GM12891 (cell line): ENCODE results near the gene ACP6.

Experiments used
- DNase-seq: peaks from one replicate; pipeline ENCODE4 v3.0.0; 2011; ENCODE audit warnings: low spot score; ENCODE audit not compliant: insufficient read length
- FAIRE-seq: peaks from 2 replicates; lab custom pipeline; 2011; peaks lifted over from hg19 to GRCh38; lab: Jason Lieb, UNC
- PAX5 ChIP-seq: IDR thresholded peaks from 2 replicates; pipeline ENCODE4 v1.6.1; 2011; ENCODE audit warnings: low read length, moderate library complexity, mild to moderate bottlenecking; ENCODE audit not compliant: insufficient read depth, severe bottlenecking
- POLR2A ChIP-seq: IDR thresholded peaks from 2 replicates; pipeline ENCODE4 v1.6.1; 2011; ENCODE audit warnings: low read depth, low read length, control low read depth
- POLR2AphosphoS5 ChIP-seq: IDR thresholded peaks from 2 replicates; pipeline ENCODE4 v1.6.1; 2011; ENCODE audit warnings: low read depth, low read length, control low read depth
- POU2F2 ChIP-seq: IDR thresholded peaks from 2 replicates; pipeline ENCODE4 v1.6.1; 2011; ENCODE audit warnings: low read depth, mild to moderate bottlenecking, control low read depth, low read length, moderate library complexity
- SPI1 ChIP-seq: IDR thresholded peaks from 2 replicates; pipeline ENCODE4 v1.6.1; 2011; ENCODE audit warnings: low read depth, low read length, control low read depth
- TAF1 ChIP-seq: IDR thresholded peaks from 2 replicates; pipeline ENCODE4 v1.6.1; 2011; ENCODE audit warnings: low read depth, low read length, control low read depth

The ACP6 gene

GRCh38 chr1:147676311-147677085, 6.2 kb upstream of the ACP6 start:
- FAIRE-seq, result no peak
- no peak for TF ChIP-seq POLR2A
- TF ChIP-seq PAX5, result no peak
- TF ChIP-seq SPI1, result no peak
- TF ChIP-seq POU2F2, result no peak
- TF ChIP-seq POLR2AphosphoS5, result no peak
- no peak for TF ChIP-seq TAF1
- no peak for DNase-seq

- TF ChIP-seq POU2F2 (no peak), TAF1 (no peak), POLR2AphosphoS5 (no peak), PAX5 (no peak), POLR2A (no peak), SPI1 (no peak)
- FAIRE-seq (no peak), DNase-seq (no peak)
These were observed 3.5 kb upstream of the ACP6 start for GRCh38 chr1:147673816-147674215.

GRCh38 chr1:147673406-147673805, 3.1 kb upstream of the ACP6 start:
- DNase-seq (no peak), FAIRE-seq (no peak)
- no peak for TF ChIP-seq POLR2AphosphoS5

GRCh38 chr1:147669469-147670318, 630 bp downstream of the ACP6 start:
- DNase-seq (peak; percentile 29), FAIRE-seq (peak; percentile 73)
- TF ChIP-seq POLR2AphosphoS5 (no peak), POLR2A (no peak), PAX5 (no peak), POU2F2 (no peak), SPI1 (no peak), TAF1 (no peak)

- TF ChIP-seq PAX5 (no peak), POLR2AphosphoS5 (no peak)
- no peak for DNase-seq
These were observed 4.8 kb downstream of the ACP6 start for GRCh38 chr1:147665521-147665920.

GRCh38 chr1:147664206-147664605, 6.1 kb downstream of the ACP6 start:
- no peak for FAIRE-seq
- DNase-seq, result no peak
- TF ChIP-seq PAX5 (no peak), POLR2A (no peak), POLR2AphosphoS5 (no peak), POU2F2 (no peak), TAF1 (no peak), SPI1 (no peak)

More at GRCh38 chr1:147665521-147665920, 4.8 kb downstream of the ACP6 start:
- no peak for FAIRE-seq

GRCh38 chr1:147654511-147654910, 15.8 kb downstream of the ACP6 start:
- TF ChIP-seq TAF1 (no peak), POU2F2 (no peak), POLR2AphosphoS5 (no peak), SPI1 (no peak), PAX5 (no peak), POLR2A (no peak)
- no peak for FAIRE-seq
- no peak for DNase-seq

GRCh38 chr1:147652306-147652705, 18.0 kb downstream of the ACP6 start:
- DNase-seq, result no peak
- TF ChIP-seq TAF1 (no peak), POLR2AphosphoS5 (no peak), POLR2A (no peak), PAX5 (no peak), POU2F2 (no peak), SPI1 (no peak)
- no peak for FAIRE-seq

GRCh38 chr1:147651466-147651865, 18.9 kb downstream of the ACP6 start:
- no peak for TF ChIP-seq PAX5
- no peak for TF ChIP-seq POLR2A
- no peak for TF ChIP-seq POLR2AphosphoS5
- TF ChIP-seq POU2F2, result no peak
- no peak for TF ChIP-seq TAF1
- TF ChIP-seq SPI1, result no peak
- FAIRE-seq, result no peak

GRCh38 chr1:147648933-147649332, 21.4 kb downstream of the ACP6 start:
- TF ChIP-seq TAF1 (no peak), SPI1 (no peak), POLR2AphosphoS5 (no peak), POU2F2 (no peak), PAX5 (no peak), POLR2A (no peak)
- no peak for DNase-seq
- no peak for FAIRE-seq

More at GRCh38 chr1:147651466-147651865, 18.9 kb downstream of the ACP6 start:
- DNase-seq, result no peak
